ENCODE results near the gene CFI. TPM values are rescaled to one million over a fixed set of nuclear protein-coding genes. Genes with fewer than 3 reads are reported as not detected.

Gene CFI
- total and polyA plus RNA-seq, 2 donors (not counting 1 experiment from before 2014, with no cell fraction given): not detected

- no peaks in the 10 kb centered on the region for H4K20me1 ChIP-seq (ENCODE audit: control insufficient read depth, insufficient read depth, low read length, poor library complexity, severe bottlenecking)
- H3K27ac ChIP-seq (ENCODE audit: low read length in 2 of 2): no peak overlapping the region
- H3K9ac ChIP-seq (ENCODE audit: low read length): no peak overlapping the region
- H3K36me3 ChIP-seq (replicated peaks in 1 of 2; ENCODE audit: control extremely low read depth in 1 of 2, control insufficient read depth in 1 of 2, extremely low read depth in 1 of 2, insufficient read depth in 2 of 2, low read length in 1 of 2): no peaks in the 10 kb centered on the region
- no peak overlapping the region for H2AFZ ChIP-seq (ENCODE audit: insufficient read depth, low read depth, low read length, poor library complexity, severe bottlenecking)
- ATAC-seq (ENCODE audit: low read depth) (no peak), DNase-seq (no peak)
- ChIA-PET CTCF (no interaction called here), POLR2A (no interaction called here)
- Mint-ChIP-seq H3K4me3 (no peak overlapping the region), H3K9me3 (ENCODE audit: insufficient read depth) (no peaks in the 10 kb centered on the region), H3K27ac (no peak overlapping the region), H3K4me1 (no peaks in the 10 kb centered on the region), H3K27me3 (peaks cover 19% of the 10 kb centered on the region)
- H3K79me2 ChIP-seq (ENCODE audit: control insufficient read depth, insufficient read depth, low read length): no peaks in the 10 kb centered on the region
- WGBS (ENCODE audit: insufficient coverage): 81% methylated on average over 2 of the region's 7 CpGs
- peaks cover 0 to 1% (median 0%) of the 10 kb centered on the region in 3 donors for H3K9me3 ChIP-seq (ENCODE audit: control extremely low read depth in 1 of 3, control insufficient read depth in 2 of 3, insufficient read depth in 1 of 3, low read length in 2 of 3)
- no peak overlapping the region for H3K4me3 ChIP-seq (ENCODE audit: control extremely low read depth in 1 of 5, extremely low read depth in 1 of 5, insufficient read depth in 1 of 5, low read depth in 2 of 5, low read length in 4 of 5)
- no peak for TF ChIP-seq CTCF (IDR thresholded peaks at IDR 0.05)
- no peak for TF ChIP-seq EZH2 (IDR thresholded peaks at IDR 0.05; ENCODE audit: borderline replicate concordance, insufficient read depth, low read depth, low read length, poor library complexity, severe bottlenecking)
- no peak overlapping the region for H3K4me2 ChIP-seq (replicated peaks; ENCODE audit: low read depth, low read length, poor library complexity, severe bottlenecking)
- H3K27me3 ChIP-seq (replicated peaks in 1 of 4; ENCODE audit: control extremely low read depth in 1 of 4, control insufficient read depth in 3 of 4, insufficient read depth in 4 of 4, low read length in 3 of 4): no peaks in the 10 kb centered on the region
- H3K4me1 ChIP-seq (ENCODE audit: control insufficient read depth in 2 of 2, insufficient read depth in 2 of 2, low read length in 2 of 2): no peaks in the 10 kb centered on the region
- intact Hi-C loops (cut with micrococcal nuclease): no loop called here
These were observed 47.5 kb downstream of the CFI start for GRCh38 chr4:109754093-109754857.

DNA sequence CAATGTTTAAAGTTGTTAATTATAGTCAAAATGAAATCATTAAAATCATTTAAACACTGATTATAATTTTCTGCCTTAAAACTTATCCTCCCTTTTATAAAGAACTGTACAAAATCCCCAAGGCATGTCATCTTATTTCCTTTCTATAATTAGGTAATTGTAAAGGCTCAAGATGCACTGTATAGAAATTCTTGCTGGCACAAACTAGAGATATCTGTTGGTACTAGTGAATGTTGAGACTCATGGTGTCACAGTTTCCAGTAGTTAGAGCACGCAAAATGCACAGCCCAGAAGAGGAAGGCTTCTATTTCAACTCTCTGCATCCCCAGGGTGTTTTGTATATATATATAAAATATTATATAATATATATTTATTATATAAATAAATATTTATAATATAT is 49.3 kb downstream of the CFI start:
- no peak for ATAC-seq (ENCODE audit: low read depth)
- TF ChIP-seq CTCF (IDR thresholded peaks at IDR 0.05) (no peak), EZH2 (IDR thresholded peaks at IDR 0.05; ENCODE audit: borderline replicate concordance, insufficient read depth, low read depth, low read length, poor library complexity, severe bottlenecking) (no peak)
- Histone ChIP-seq H3K4me1 (ENCODE audit: control insufficient read depth in 2 of 2, insufficient read depth in 2 of 2, low read length in 2 of 2) (no peaks in the 10 kb centered on the region), H3K27ac (ENCODE audit: low read length in 2 of 2) (no peak overlapping the region), H3K9me3 (ENCODE audit: control extremely low read depth in 1 of 3, control insufficient read depth in 2 of 3, insufficient read depth in 1 of 3, low read length in 2 of 3) (peaks cover 0 to 1% (median 0%) of the 10 kb centered on the region in 3 donors), H3K4me2 (replicated peaks; ENCODE audit: low read depth, low read length, poor library complexity, severe bottlenecking) (no peak overlapping the region), H3K4me3 (ENCODE audit: control extremely low read depth in 1 of 5, extremely low read depth in 1 of 5, insufficient read depth in 1 of 5, low read depth in 2 of 5, low read length in 4 of 5) (no peak overlapping the region), H4K20me1 (ENCODE audit: control insufficient read depth, insufficient read depth, low read length, poor library complexity, severe bottlenecking) (no peaks in the 10 kb centered on the region), H2AFZ (ENCODE audit: insufficient read depth, low read depth, low read length, poor library complexity, severe bottlenecking) (no peak overlapping the region), H3K9ac (ENCODE audit: low read length) (no peak overlapping the region), H3K27me3 (replicated peaks in 1 of 4; ENCODE audit: control extremely low read depth in 1 of 4, control insufficient read depth in 3 of 4, insufficient read depth in 4 of 4, low read length in 3 of 4) (no peaks in the 10 kb centered on the region), H3K36me3 (replicated peaks in 1 of 2; ENCODE audit: control extremely low read depth in 1 of 2, control insufficient read depth in 1 of 2, extremely low read depth in 1 of 2, insufficient read depth in 2 of 2, low read length in 1 of 2) (no peaks in the 10 kb centered on the region), H3K79me2 (ENCODE audit: control insufficient read depth, insufficient read depth, low read length) (no peaks in the 10 kb centered on the region)
- H3K9me3 Mint-ChIP-seq (ENCODE audit: insufficient read depth): no peaks in the 10 kb centered on the region
- no peaks in the 10 kb centered on the region for H3K4me1 Mint-ChIP-seq
- no peak overlapping the region for H3K27ac Mint-ChIP-seq
- POLR2A ChIA-PET: no interaction called here
- no peak overlapping the region for H3K4me3 Mint-ChIP-seq
- H3K27me3 Mint-ChIP-seq: peaks cover 20% of the 10 kb centered on the region
- intact Hi-C loops (cut with micrococcal nuclease): no loop called here
- WGBS (ENCODE audit: insufficient coverage): no CpG with 5 or more reads among the region's 1 CpG
- no peak for DNase-seq
- CTCF ChIA-PET: no interaction called here
